Tracheal epithelial cell (primary cell): ENCODE measurements around the gene TASOR2. TPM values are rescaled to one million over a fixed set of nuclear protein-coding genes. Genes with fewer than 3 reads are reported as not detected.

ENCODE experiments used
- total RNA-seq: library from RNA; depleted of rRNA; stranded (reverse); fragments of >200 nt; gene quantifications from 2 replicates; pipeline ENCODE4 v1.2.1, GENCODE V29; 2014

Gene TASOR2, protein sequence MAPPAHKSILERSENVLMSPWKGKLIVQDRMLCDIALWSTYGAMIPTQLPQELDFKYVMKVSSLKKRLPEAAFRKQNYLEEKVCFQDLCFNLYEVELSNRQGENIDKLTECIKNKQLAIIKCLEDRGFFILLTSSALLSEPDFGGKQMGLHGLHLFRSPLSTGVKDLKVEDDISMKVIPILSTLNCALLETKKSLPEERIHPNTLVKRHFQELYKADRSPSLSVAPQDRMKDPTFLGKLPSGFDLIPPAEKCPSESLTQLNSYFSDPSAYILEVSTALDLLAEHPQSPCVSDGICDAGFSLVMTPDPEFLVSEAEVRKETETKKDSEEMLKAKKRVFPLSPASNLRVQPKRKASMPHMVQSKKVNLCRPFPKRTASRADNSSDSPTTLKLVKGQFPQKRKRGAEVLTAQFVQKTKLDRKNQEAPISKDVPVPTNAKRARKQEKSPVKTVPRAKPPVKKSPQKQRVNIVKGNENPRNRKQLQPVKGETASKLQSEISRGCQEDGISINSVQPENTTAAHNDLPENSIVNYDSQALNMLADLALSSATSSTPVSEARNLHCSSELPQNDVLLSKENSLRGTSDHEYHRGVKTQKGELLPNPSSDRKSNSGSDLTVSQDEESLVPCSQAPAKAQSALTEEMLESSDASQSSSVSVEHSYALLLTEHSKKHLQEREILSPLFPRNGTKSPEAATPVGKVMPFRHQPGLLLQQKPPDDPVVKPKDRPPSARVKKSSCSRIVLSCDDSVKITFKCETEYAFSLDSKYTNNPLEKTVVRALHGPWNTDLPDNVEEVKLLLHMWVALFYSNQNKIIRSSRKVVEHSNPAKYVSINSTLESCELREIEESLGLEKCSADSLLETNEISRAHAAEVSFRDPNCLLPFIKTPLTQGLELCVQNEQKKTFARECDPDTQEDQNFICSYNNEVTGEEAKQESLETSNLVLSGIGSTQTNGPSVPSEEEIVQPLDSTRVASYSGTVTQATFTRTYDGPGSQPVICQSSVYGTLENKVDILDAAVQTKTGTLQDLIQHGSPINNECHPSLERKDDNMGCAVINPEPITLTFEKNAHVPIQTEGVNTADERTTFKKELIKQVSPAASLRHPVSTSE (N-terminal part only)
- 83.4 and 85.5 TPM in 2 replicates for total RNA-seq

DNA sequence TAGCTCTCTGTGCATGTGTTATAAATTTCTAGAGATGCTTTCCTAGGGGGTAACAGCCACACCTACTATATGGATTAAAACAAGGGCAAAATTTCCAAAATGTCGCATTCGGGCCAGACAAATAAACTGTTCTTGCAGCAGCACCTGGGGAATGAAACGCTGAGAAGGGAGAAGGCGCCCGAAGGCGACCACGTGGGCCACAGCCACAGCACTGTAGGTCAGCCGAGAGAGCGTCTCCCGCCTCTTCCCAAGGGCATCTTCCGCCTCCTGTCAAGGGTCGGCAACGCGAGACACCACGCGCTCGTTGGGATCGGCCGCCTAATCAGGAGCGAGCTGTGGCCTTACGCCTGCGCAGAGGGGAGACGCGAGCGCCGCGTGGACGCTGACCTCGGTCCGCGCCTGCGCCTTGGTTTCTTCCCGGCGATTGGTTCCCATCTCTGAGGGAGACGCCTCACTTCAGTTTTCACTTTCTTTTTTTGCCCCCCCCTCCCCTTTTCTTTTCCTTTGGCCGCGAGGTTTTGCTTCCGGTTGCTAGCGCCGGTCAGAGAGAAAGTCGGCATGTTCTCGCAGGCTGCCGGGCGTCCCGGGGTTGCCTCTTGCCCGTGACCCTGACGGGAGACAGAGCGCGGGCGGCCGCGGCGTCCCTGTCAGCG is at the start of gene TASOR2:
Gene TASOR2 (plus strand): TSS at position 521 of the 653 bp plus-strand sequence. CDS start 35,805 bp downstream, outside the sequence.

DNA sequence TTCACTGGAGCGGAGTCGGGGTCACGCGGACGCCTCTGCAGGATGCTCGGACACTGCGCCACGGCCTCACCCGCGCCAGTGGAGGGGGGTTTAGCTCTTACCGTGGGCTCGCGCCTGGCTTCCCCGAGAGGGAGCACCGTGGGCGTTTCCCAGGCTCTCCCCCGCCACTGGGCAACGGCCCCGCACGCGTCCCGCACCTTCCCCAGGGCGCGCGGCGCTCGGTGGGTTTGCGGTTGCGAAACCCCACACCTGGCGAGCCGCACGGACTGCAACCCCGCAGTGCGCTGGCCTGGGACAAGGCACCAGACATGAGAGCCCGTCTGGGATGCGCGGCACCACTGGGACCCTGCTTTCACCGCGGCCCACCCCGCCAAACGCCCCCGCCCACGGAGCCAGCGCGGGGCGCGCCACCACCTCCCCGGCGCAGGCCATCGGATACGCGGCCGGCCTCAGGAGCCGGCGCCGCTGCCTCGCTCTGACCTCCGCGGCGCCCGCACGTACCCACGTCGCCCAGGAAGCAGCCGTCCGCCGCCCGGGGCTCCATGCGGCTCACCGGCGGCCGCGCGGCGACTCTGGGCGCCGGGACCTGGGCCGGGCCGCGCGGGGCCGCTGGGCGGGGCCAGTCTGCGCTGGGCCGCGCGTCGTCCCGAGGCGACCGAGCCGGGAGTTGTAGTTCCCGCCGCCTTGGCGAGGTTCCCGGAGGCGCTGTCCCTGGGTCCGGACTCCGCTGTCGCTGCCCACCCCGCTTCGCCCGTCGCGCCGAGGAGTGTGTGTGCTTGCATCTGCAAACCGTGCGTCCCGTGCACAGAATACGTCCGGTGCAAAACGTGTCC is 18.4 kb upstream of the TASOR2 start, which contains the start of gene ASB13:
Gene ASB13 (minus strand): TSS at position 588 of the 833 bp plus-strand sequence. CDS start 44 bp downstream, at position 544.

Other genes starting within 250 kb of the TASOR2 start
- 4.3 TPM in 1 of 2 replicates, not detected in the other for gene CALML5, start 185.3 kb upstream of the TASOR2 start, total RNA-seq
- 1.1 and 2.7 TPM in 2 replicates for gene CALML3, start 159.9 kb upstream of the TASOR2 start, total RNA-seq
- 11.8 and 23.9 TPM in 2 replicates for gene ASB13, start 18.2 kb upstream of the TASOR2 start, total RNA-seq
- 500 and 558 TPM in 2 replicates for gene GDI2, start 128.6 kb downstream of the TASOR2 start, total RNA-seq
- 8.9 and 10.4 TPM in 2 replicates for gene ANKRD16, start 205.1 kb downstream of the TASOR2 start, total RNA-seq
- gene FBH1, start 205.4 kb downstream of the TASOR2 start, total RNA-seq = 59.9 and 74.9 TPM in 2 replicates